Activated CD4-positive, alpha-beta memory T cell treated with anti-CD3 and anti-CD28 coated beads, Interleukin-2, amount 10 ng/mL, durations not matched to agents 7 days and 5 days (primary cell): ENCODE data around the gene FANCI. TPM values are rescaled to one million over a fixed set of nuclear protein-coding genes. Genes with fewer than 3 reads are reported as not detected.

Experiments
- CTCF ChIA-PET: fragments of 350-600 bp; sonication (Branson Sonifier 250); formaldehyde crosslinking; loops from one replicate; lab custom pipeline; 2021; ENCODE audit warnings: antibody characterized with exemption, inconsistent platforms; lab: Charles Lee
- POLR2A ChIA-PET: fragments of 350-600 bp; sonication (Branson Sonifier 250); formaldehyde crosslinking; loops from one replicate; lab custom pipeline; 2021; ENCODE audit warnings: antibody characterized with exemption; lab: Charles Lee
- DNase-seq: peaks from one replicate; pipeline ENCODE4 v3.0.0-alpha.2; 2020
- H3K27ac Mint-ChIP-seq: one replicate; pipeline ENCODE4 v1.8.0; 2021; ENCODE audit warnings: mild to moderate bottlenecking, mixed read lengths
- H3K27me3 Mint-ChIP-seq: one replicate; pipeline ENCODE4 v1.8.0; 2021; ENCODE audit warnings: mixed read lengths
- H3K36me3 Mint-ChIP-seq: one replicate; pipeline ENCODE4 v1.8.0; 2021; ENCODE audit warnings: low read depth, mixed read lengths
- H3K4me1 Mint-ChIP-seq: one replicate; pipeline ENCODE4 v1.8.0; 2021; ENCODE audit warnings: mixed read lengths
- H3K4me3 Mint-ChIP-seq: one replicate; pipeline ENCODE4 v1.8.0; 2021; ENCODE audit warnings: mild to moderate bottlenecking, mixed read lengths
- H3K9me3 Mint-ChIP-seq: one replicate; pipeline ENCODE4 v1.8.0; 2021; ENCODE audit warnings: mixed read lengths
- total RNA-seq, 2 experiments: library from RNA; stranded (reverse); gene quantifications; one replicate each; pipeline ENCODE4 v1.2.3, GENCODE V29; 2021

FANCI gene
- total RNA-seq, 2 experiments from 2014 or later: 196 TPM

- POLR2A ChIA-PET: interaction anchor here (0.9 to 10.5 kb wide), 8 partner anchors 9 to 137 kb away, joined by 3 to 156 read pairs (median 4); partner anchors contain the start of gene FANCI
- H3K36me3 Mint-ChIP-seq: peaks cover 33% of the 10 kb centered on the region
- CTCF ChIA-PET: interaction anchor here (0.7 to 6.5 kb wide), 8 partner anchors 9 to 132 kb away, joined by 3 to 47 read pairs (median 4); partner anchors contain the start of gene FANCI
- H3K27me3 Mint-ChIP-seq: peaks cover 8% of the 10 kb centered on the region
- H3K4me3 Mint-ChIP-seq: peak overlapping the region; percentile 84
- no peak for DNase-seq
- peaks cover 46% of the 10 kb centered on the region for H3K4me1 Mint-ChIP-seq
- no peaks in the 10 kb centered on the region for H3K9me3 Mint-ChIP-seq
- H3K27ac Mint-ChIP-seq: peak overlapping the region; percentile 93
These were observed 91.7 kb downstream of the FANCI start for GRCh38 chr15:89335298-89336041.

DNA sequence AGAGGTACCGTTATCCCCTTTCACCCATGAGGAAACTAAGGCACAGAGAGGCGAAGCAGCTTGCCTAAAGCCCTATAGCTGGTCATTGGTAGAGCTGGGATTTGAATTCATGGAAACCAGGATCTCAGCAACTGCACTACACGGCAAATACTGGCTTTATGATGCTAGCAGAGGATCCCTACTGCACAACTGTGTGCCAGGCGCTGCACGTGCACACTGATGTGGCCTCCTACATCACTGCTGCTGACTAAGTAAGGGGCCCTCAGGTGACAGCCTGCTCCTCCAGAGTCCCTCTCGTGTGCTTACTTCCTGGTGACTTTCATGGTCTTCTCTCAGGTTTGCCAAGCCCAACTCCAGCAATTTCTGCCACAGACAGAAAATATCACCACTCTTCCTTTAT is 94.3 kb downstream of the FANCI start:
- Mint-ChIP-seq H3K27me3 (peaks cover 13% of the 10 kb centered on the region), H3K4me3 (no peak overlapping the region), H3K27ac (no peak overlapping the region), H3K9me3 (no peaks in the 10 kb centered on the region), H3K36me3 (peaks cover 10% of the 10 kb centered on the region), H3K4me1 (peaks cover 21% of the 10 kb centered on the region)
- ChIA-PET CTCF (interaction anchor here (6.5 kb wide), 1 partner anchor 20 kb away, joined by 47 read pairs; no protein-coding TSS in a partner anchor), POLR2A (interaction anchor here (1.0 kb wide), 1 partner anchor 64 kb away, joined by 3 read pairs; no protein-coding TSS in a partner anchor)
- no peak for DNase-seq

GRCh38 chr15:89340573-89340972 is 96.8 kb downstream of the FANCI start:
- Mint-ChIP-seq H3K27me3 (peaks cover 17% of the 10 kb centered on the region), H3K9me3 (no peaks in the 10 kb centered on the region), H3K36me3 (no peaks in the 10 kb centered on the region), H3K27ac (no peak overlapping the region), H3K4me3 (no peak overlapping the region), H3K4me1 (peaks cover 10% of the 10 kb centered on the region)
- ChIA-PET CTCF (no interaction called here), POLR2A (no interaction called here)
- no peak for DNase-seq

GRCh38 chr15:89341316-89342005 is 97.7 kb downstream of the FANCI start:
- peaks cover 17% of the 10 kb centered on the region for H3K27me3 Mint-ChIP-seq
- H3K4me1 Mint-ChIP-seq: peaks cover 4% of the 10 kb centered on the region
- no peak for DNase-seq
- no peak overlapping the region for H3K4me3 Mint-ChIP-seq
- H3K27ac Mint-ChIP-seq: no peak overlapping the region
- no peaks in the 10 kb centered on the region for H3K36me3 Mint-ChIP-seq
- POLR2A ChIA-PET: no interaction called here
- CTCF ChIA-PET: no interaction called here
- no peaks in the 10 kb centered on the region for H3K9me3 Mint-ChIP-seq

DNA sequence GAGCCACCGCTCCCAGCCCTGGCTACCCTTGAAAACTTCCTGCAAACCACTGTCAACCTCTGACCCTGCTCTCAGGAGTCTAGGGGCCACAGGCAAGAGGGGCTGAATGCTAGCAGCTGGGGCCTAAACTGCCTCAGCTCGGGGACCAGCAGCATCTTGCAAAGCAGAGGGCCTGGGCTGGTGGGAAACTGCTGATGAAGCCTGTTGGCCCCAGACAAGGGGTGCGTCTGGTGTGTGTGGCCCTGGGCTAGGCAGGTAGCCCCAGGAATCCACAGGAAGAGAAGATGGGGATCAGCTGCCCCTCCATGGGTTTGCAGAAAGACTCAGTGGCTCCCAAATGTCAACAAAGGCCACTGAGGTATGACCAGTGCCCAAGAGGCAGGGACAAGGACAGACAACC is 99.1 kb downstream of the FANCI start:
- POLR2A ChIA-PET: no interaction called here
- CTCF ChIA-PET: no interaction called here
- H3K36me3 Mint-ChIP-seq: no peaks in the 10 kb centered on the region

DNA sequence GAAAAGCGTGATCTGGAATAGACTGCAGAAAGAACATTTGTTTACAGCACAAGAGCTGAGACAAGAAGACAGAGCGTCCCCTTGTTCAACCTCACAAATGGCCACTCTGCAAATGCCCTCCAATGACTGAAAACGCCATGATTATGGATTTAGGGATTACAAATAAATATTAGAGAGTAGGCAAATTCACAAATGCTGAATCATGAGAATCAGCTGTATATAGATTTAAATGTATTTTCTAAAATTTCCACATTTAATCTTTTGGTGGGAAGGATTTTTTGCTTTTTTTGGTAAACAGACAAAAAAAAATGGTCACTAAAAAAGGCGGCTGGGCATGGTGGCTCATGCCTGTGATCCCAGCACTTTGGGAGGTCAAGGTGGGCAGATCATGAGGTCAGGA is 101.5 kb downstream of the FANCI start:
- Mint-ChIP-seq H3K27ac (no peak overlapping the region), H3K4me3 (no peak overlapping the region), H3K27me3 (peaks cover 18% of the 10 kb centered on the region), H3K36me3 (no peaks in the 10 kb centered on the region), H3K4me1 (peaks cover 9% of the 10 kb centered on the region), H3K9me3 (no peaks in the 10 kb centered on the region)
- POLR2A ChIA-PET: no interaction called here
- CTCF ChIA-PET: interaction anchor here (1.0 to 3.2 kb wide), 2 partner anchors 12 to 139 kb away, joined by 3 to 21 read pairs; no protein-coding TSS in a partner anchor
- no peak for DNase-seq

More for the DNA sequence above, 99.1 kb downstream of the FANCI start:
- Mint-ChIP-seq H3K9me3 (no peaks in the 10 kb centered on the region), H3K4me1 (no peaks in the 10 kb centered on the region), H3K4me3 (no peak overlapping the region), H3K27me3 (peaks cover 17% of the 10 kb centered on the region), H3K27ac (no peak overlapping the region)
- DNase-seq: no peak

GRCh38 chr15:89346516-89347231 is 102.9 kb downstream of the FANCI start:
- H3K27ac Mint-ChIP-seq: no peak overlapping the region
- DNase-seq: no peak
- H3K4me3 Mint-ChIP-seq: no peak overlapping the region
- H3K36me3 Mint-ChIP-seq: no peaks in the 10 kb centered on the region
- no peaks in the 10 kb centered on the region for H3K9me3 Mint-ChIP-seq
- H3K4me1 Mint-ChIP-seq: peaks cover 9% of the 10 kb centered on the region
- ChIA-PET POLR2A (no interaction called here), CTCF (interaction anchor here (3.2 kb wide), 1 partner anchor 11 kb away, joined by 21 read pairs; no protein-coding TSS in a partner anchor)
- peaks cover 20% of the 10 kb centered on the region for H3K27me3 Mint-ChIP-seq

DNA sequence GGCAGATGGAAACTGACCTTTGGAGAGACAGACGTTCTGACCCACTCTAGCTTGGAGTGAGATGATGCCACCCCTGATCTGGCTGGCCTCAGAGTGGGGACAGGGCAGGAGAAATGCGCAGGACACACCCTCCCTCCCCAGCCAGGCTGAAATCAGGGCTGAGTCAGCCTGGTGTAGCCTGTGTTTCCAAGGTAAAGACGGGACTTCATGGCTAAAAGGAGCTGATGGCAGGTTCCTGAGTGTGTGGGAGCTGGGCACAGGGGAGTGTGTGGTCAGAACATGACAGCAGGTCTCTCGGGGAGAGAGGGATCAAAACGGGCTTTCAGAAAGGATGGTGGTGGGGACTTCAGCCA is 105.4 kb downstream of the FANCI start:
- H3K9me3 Mint-ChIP-seq: no peaks in the 10 kb centered on the region
- H3K27me3 Mint-ChIP-seq: peaks cover 26% of the 10 kb centered on the region
- no peak overlapping the region for H3K4me3 Mint-ChIP-seq
- ChIA-PET POLR2A (no interaction called here), CTCF (interaction anchor here (2.4 kb wide), 1 partner anchor 9 kb away, joined by 18 read pairs; no protein-coding TSS in a partner anchor)
- no peak for DNase-seq
- H3K36me3 Mint-ChIP-seq: no peaks in the 10 kb centered on the region
- H3K27ac Mint-ChIP-seq: peak overlapping the region; percentile 47
- H3K4me1 Mint-ChIP-seq: peaks cover 9% of the 10 kb centered on the region

GRCh38 chr15:89352476-89352875 is 108.7 kb downstream of the FANCI start:
- H3K27me3 Mint-ChIP-seq: peaks cover 47% of the 10 kb centered on the region
- no peaks in the 10 kb centered on the region for H3K9me3 Mint-ChIP-seq
- POLR2A ChIA-PET: no interaction called here

GRCh38 chr15:89353991-89354390 is 110.2 kb downstream of the FANCI start:
- Mint-ChIP-seq H3K9me3 (no peaks in the 10 kb centered on the region), H3K36me3 (no peaks in the 10 kb centered on the region), H3K4me1 (peaks cover 8% of the 10 kb centered on the region), H3K27me3 (peaks cover 53% of the 10 kb centered on the region), H3K27ac (no peak overlapping the region), H3K4me3 (no peak overlapping the region)
- ChIA-PET POLR2A (interaction anchor here (0.7 kb wide), 1 partner anchor 21 kb away, joined by 3 read pairs; no protein-coding TSS in a partner anchor), CTCF (no interaction called here)
- no peak for DNase-seq

More at GRCh38 chr15:89352476-89352875, 108.7 kb downstream of the FANCI start:
- Mint-ChIP-seq H3K4me1 (peaks cover 9% of the 10 kb centered on the region), H3K27ac (no peak overlapping the region), H3K36me3 (no peaks in the 10 kb centered on the region), H3K4me3 (no peak overlapping the region)
- DNase-seq: no peak
- CTCF ChIA-PET: interaction anchor here (1.0 to 1.2 kb wide), 2 partner anchors 8 to 78 kb away, joined by 3 read pairs; no protein-coding TSS in a partner anchor

DNA sequence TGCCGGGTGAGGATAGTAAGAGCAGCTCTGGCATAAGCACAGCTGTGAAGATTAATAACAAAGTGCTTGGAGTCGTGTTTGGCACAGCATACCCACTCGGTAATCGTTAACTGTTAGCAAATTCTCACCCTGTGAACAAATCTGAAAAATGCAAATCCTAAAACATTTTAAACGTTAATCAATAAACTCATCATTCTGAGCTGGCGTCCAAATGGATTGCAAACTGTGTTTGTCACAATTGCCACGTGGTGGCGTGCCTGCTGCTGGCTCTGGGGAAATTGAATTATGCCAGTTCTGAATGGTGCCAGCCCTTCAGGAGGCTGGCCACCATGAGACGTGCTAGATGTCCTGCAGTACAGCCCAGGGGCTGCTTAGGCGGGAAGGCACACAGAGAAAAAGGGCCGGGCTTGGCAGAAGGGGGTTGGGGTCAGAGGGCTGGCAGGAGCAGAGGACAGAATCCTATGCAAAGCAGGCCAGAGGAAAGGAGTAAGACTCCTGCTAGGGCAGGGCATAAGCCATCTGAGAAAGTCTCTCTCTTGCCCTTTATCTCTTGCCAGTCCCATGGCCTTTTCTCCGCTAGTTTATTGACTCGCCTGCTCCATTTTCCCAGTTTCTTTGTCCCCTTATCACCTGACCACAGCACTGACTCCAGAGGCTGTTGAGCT is 113.0 kb downstream of the FANCI start:
- peaks cover 73% of the 10 kb centered on the region for H3K27me3 Mint-ChIP-seq
- no peak overlapping the region for H3K27ac Mint-ChIP-seq
- DNase-seq: peak; percentile 32
- ChIA-PET CTCF (interaction anchor here (0.6 to 5.3 kb wide), 14 partner anchors 11 to 150 kb away, joined by 3 to 142 read pairs (median 17); partner anchors contain the start of gene POLG), POLR2A (no interaction called here)
- H3K4me3 Mint-ChIP-seq: no peak overlapping the region
- H3K36me3 Mint-ChIP-seq: no peaks in the 10 kb centered on the region
- H3K9me3 Mint-ChIP-seq: no peaks in the 10 kb centered on the region
- H3K4me1 Mint-ChIP-seq: peaks cover 10% of the 10 kb centered on the region

GRCh38 chr15:89358435-89358754 is 114.6 kb downstream of the FANCI start:
- Mint-ChIP-seq H3K27me3 (peaks cover 81% of the 10 kb centered on the region), H3K4me1 (peaks cover 12% of the 10 kb centered on the region), H3K36me3 (no peaks in the 10 kb centered on the region), H3K4me3 (peak overlapping the region; percentile 79), H3K27ac (no peak overlapping the region), H3K9me3 (no peaks in the 10 kb centered on the region)
- POLR2A ChIA-PET: interaction anchor here (1.0 to 1.6 kb wide), 5 partner anchors 10 to 72 kb away, joined by 3 to 5 read pairs (median 4); partner anchors contain the start of gene POLG
- no peak for DNase-seq
- CTCF ChIA-PET: interaction anchor here (0.8 to 5.3 kb wide), 44 partner anchors 8 to 493 kb away, joined by 3 to 142 read pairs (median 8); partner anchors contain the start of genes FANCI and POLG
